ENCODE data around the gene GZF1.

Gene GZF1
- total RNA-seq, result 29.0 to 90.5 reads per million in 2 donors

DNA sequence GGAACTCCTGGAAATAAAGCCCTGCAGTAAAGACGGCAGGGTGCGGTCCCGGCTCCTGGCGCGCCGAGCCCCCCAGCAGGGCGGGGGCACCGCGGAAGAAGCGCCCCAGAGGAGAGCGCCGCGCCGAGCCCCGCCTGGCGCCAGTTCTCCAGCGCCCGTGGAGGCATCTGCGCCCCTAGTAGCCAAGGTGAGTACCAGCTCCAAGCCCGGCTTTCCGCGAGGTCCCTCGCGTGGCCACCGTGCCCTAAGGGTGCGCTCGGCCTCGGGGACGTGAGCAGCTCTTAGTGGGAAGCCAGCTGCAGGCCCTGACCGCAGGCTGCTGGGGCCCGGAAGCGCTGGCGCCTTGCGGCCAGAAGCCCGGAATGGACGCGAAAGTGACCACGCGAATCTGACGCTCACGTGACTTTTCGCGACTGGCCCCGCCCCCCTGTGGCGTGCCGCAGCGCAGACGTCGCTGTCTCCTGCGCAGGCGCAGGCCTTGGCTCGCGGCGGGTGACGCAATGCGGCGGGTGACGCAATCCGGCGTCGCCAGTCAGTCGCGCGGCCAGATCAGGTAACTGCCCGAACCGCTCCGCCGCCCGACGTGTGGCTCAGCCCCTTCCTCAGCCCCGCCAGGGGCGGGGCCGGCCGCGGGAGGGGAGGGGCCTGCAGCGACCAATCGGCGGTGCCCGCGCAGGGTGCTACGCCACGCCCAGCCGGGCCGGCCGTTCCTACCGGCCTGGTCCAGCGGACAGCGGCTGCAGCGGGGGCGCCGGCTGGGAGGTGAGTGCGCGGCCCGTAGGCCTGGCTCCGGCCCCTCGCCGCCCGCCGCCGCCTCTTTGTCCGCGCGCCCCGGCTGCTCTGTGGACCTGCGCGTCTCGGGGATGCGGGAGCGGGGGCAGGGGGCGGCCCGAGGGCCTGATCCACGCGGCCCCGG is at the start of gene GZF1:
Gene GZF1 (plus strand): TSS at position 707 of the 916 bp plus-strand sequence. CDS start 2,202 bp downstream, outside the sequence.
- DNase-seq, result peak; percentile 97

DNA sequence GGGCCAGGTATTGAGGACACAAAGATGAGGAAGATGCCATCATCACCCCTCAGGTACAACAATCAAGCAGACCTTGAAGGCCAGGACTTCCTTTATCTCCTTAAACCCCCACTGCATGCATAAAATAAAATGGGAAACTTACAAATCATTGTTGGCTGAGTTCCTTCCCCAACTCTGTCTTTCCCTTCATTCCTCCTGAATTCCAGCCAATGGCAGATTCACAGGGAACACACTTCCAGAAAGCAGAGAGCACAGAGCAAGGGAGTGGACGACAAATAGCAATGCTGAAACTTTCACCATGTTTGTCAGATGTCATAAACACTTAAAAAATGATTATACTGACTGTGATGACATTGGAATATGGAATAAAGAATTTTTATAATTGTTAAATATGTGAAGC is 48.7 kb upstream of the GZF1 start:
- DNase-seq, result no peak

DNA sequence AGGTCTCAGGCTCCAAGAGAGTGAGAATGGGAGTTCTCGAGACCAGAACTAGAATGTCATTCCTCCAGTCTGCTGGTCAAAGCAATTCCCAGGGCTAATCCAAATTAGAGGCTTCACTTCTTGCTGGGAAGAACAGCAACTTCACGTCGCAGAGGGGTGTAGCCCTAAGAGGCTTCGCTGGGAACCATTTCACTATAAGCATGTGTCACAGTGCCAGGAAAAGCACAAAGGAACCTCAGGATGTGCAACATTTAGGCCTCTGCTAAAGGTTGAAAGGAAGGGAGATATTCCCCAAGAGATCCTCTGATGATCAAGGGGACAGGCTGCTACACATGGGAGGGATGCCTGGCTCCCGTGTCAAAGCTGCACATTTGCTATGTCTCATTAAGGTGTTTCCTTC is 47.3 kb upstream of the GZF1 start:
- DNase-seq, result no peak

DNA sequence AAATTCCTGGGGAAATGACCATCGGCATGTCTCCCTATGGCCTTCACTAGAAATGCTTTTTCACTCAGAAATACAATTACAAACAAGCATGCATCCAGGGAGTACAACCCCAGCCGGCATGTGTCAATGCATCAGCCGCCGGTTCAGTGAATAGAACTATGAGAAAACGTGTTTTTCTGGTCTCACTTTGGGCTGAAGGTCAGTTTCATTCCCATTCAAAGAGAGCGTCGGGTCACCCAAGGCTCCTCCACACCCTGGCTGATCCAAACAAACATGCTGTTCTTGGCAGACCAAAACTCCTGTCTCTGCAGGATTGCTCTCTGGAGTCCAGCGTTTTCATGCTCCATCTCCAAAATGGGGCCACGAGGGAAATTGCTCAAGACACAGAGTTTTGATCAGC is 46.9 kb upstream of the GZF1 start:
- DNase-seq, result no peak

DNA sequence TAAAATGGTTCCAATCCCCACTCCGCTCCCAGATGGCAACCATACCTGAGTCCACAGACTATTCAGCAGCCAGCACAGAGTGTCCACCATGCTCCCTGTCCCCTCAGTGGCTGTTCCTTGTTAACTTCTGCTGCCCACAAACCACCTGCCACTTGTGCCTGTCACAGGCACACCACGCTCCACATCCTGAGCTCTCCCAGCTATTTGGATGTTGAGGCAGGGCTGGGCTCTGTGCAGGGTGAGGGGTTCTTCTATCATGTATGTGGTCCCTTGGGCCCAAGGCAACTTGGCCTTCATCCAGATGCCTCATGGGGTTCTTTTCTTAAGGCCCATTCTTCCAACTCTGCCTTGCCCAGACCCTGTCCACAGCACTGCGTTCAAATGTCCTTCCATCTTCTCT is 45.4 kb upstream of the GZF1 start:
- no peak for DNase-seq

DNA sequence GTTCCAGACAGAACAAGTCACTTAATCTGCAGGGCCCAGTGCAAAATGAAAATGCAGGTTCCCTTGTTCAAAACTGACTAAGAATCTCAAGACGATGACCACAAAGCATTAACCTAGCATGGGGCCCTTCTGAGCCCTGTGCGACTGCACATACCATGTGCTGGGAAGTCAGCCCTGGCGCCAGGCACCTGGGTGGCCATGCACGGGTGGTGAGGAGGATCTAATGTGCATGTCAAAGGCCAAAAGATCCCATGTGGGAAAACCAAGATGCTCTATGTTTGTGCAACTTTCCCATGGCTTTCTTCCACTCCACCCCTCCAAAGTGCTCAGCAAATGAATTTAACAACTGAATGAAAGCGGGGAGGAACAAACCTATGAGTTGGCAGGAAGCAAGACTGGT is 44.9 kb upstream of the GZF1 start:
- no peak for DNase-seq

DNA sequence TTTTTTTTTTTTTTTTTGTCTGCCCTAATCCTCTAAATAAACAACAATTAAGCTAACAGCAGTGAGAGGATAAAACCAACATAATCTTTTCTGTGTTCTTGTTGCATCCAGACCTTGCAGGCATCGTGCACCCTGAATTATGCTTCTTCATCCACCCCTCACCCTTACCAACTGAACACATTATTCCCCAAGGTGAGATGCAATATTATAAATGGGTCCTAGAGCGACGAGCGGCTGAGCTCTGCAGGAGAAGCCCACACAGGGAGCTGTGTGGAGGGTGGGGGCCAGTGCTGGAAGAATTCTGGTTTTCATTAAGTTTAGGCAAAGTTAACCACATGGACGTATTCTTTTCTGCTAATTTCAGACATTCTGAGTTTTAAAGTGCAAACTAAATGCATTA is 43.6 kb upstream of the GZF1 start:
- no peak for DNase-seq

DNA sequence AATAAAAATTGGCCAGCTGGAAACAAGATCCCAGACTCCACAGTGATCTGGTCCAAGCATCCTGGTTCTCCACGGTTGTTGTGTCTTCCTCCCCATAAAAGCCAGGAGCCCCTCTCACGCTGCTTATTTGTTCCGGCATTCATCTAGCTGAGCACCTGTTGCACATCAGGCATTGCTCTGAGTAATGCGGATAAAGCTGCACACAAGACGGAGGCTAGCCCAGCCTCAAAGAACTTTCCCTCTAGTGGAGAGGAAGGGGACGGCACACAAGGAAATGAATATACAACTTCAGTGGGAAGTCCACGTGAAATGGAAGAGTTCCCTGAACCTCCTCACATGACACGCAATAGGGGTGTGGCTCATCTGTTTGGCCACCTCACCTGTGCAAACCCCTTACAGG is 41.7 kb upstream of the GZF1 start:
- no peak for DNase-seq

DNA sequence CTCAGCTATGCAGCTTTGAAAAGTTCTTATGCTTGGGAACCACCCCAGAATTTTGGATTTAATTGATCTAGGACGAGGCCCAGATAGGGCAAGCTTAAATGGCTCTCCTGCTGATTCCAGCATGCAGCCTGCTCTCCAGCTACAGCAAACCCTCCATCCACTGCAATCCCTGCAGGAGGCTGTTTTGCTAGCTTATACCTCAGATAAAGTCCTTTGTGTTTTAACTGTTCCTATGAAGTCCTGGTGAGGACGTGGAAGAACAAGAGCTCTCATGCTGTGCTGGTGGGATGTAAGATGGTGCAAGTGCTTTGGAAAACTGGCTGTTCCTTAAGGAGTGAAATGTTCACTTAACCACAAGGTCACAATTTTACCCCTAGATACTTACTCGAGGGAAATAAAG is 36.9 kb upstream of the GZF1 start:
- no peak for DNase-seq

DNA sequence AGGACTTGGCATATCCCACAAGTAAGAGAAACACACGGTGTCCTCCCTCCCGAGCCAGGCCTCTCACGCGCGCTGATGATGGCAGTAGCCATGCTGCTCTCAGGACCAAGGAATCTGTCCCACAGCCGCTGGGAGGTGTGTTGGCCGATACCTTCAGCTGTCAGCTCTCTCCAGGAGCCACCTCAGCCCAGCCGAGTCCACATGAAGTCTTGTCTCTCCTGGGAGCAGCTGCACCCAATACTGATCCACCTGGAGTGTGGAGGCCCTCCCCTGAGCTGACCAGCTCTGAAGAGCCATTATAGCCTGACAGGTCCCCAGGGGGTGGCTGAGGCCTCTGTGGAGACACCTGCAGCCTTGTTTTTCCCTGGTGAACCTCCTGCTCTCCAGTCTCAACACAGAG is 35.2 kb upstream of the GZF1 start:
- DNase-seq, result no peak

DNA sequence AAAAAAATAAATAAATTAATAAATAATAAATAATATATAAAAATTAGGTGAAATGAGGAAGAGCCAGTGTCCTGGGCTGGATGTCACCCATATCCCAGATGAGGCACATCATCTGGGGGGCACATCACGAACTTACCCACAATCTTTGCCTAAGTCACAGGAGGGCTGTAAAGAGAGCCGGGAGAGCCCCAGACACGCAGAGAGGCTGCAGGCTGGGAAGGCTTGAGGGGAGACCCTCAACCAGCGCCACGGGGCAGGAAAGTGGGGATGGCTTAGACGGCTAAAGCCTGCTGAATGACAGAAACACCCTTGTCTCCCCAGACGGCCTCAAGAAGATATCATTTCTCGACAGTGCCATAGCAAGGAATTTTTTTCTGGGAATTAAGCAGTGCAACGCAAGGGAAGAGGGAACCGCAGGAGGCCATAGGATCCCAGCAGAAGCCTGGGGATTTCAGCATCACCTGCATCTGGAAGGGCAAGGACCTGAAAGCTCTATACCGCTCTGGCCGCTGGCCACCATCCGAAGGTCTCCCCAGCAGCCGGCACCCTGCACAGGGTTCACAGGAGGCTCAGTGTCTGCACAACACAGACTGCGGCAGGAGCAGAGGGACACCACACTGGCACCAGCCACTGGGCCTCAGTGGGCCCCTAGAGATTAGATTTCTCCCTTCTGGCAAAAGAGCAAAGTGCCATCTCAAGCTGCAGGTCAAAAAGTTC is 34.2 kb upstream of the GZF1 start:
- no peak for DNase-seq

DNA sequence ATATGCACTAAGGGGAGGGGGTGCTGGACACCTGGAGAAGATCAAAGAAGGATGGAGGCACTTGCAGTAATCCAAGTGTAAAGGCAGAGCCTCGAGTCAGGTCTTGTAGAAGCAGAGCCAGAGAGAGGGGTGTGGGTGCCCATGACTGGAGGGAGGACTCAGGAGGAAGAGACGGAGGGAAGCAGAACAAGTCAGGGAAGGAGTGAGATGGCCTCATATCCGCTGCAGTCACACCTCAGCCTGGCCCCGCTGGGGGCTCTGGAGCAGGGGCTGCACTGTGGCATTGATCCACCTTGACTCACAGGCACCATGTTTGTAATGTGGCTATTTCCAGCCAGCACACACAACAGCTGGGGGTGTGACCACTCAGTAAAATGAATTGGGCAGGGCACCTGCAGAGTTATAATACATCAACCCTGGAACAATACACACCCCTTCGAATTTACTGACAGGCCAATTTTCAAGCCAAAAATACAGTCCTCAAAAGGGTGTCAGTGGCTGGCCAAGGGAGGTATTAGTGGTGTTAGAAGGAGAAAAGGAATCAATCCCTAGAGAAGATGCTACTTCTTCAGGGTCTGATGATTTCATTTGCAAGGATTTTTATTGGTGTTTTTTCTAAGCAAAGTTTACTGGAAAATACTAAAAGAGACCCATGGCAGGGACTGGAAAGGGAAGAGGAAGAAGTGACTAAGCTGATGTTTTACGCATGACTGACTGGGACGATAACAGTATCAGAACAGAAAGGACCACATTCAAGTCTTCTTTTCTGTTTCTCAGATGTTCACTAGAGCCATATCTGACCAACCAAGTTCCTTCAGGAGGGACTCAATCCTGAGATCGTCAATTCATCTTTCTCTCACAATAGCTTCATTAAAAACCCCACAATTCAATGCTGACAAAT is 30.3 kb upstream of the GZF1 start:
- no peak for DNase-seq

DNA sequence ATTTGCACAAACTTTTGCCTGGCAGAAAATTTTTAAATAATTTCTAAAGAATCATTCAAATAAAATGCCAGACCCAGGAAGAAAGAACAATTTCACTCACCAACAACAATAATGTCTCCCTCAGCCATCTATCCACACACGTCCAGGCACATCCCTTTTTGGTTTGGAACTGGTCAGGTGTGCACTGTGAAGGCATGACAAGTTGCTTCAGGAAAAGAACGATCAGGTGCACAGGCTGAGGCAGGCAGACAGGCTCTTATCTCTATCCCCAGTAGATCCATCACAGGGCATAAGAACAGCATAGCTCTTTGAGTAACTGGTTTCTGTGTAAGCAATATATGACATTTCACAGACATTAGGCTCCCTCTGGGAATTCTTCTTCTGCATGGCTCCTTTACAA is 29.5 kb upstream of the GZF1 start:
- DNase-seq, result no peak

DNA sequence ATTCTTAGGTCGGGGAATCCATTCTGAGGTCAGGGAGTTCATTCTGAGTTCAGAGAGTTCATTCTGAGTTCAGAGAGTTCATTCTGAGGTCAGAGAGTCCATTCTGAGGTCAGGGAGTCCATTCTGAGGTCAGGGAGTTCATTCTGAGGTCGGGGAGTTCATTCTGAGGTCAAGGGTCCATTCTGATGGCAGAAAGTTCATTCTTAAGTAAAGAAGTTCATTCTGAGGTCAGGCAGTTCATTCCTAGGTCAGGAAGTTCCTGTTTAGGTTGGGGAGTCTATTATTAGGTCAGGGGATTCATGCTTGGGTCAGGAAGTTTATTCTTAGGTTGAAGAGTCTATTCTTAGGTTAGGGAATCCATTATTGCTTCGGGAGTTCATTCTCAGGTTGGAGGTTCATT is 27.9 kb upstream of the GZF1 start:
- no peak for DNase-seq

DNA sequence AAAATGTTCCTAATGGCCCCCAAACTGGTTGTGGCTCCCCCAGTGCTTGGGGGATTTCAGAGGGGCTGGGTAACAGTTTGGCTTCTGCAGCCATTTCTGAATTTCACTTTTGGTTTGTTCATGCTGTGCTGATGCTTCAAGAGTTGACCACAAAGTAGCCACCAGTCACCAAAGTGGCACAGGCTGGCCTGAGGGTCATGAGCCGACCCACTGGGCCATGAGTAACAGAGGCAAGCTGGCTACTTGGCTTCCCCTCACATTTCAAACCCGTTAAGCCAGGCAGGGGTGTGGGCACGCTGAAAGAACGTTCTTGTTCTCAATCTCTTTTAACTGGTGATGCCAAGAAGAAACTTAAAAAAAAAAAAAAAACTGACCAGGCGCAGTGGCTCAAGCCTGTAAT is 26.5 kb upstream of the GZF1 start:
- DNase-seq, result no peak

DNA sequence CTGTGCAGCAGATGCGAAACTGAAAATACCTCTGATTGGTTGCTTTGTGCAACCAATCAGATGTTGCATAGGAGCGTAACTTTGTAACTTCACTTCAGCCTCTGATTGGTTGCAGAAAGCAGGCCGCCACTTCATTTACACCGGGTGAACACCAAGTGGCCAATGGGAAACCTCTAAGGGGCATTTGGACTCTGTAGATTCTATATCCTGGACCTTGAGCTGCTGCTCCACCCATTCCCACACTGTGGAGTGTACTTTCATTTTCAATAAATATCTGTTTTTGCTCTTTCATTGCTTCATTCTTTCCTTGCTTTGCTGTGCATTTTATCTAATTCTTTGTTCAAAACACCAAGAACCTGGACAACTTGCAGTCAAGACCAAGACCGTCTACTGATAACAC is 25.5 kb upstream of the GZF1 start:
- DNase-seq, result no peak

DNA sequence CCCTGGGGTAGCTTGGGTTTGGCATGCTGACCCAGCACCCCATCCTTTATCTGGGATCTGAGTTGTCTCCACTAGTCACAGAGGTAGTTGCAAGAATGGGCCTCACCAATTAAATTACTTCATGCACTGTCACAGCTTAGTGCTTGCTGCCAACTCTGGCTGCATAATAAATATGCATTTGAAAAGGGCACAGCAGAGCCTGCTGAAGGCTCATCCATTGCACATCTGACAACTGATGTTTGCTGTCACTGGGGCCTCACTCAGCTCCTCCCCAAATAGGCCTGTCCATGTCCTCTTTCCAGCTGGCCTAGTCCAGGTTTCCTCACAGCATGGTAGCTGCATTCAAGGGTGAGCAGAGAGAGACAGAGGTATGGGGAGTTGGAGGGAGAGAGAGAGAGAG is 24.7 kb upstream of the GZF1 start:
- no peak for DNase-seq

DNA sequence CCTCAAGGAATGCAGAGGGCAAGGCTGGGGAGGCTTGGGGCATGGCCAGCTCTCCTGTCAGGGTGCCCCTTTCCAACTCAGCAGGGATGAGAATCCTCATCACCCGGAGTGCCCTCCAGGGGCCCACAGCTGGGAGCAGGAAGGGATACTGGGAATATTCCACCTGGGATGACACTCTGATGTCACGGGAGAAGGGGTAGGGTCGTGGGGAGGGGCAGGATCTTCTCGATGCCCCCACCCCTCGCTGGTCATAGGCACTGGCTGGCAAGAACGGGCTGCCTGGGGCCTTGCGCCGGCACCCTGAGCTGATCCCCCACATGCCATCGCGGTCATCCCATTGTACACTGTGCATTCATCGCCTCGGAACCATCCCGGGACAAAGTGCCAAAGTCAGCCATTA is 22.0 kb upstream of the GZF1 start:
- DNase-seq, result no peak

DNA sequence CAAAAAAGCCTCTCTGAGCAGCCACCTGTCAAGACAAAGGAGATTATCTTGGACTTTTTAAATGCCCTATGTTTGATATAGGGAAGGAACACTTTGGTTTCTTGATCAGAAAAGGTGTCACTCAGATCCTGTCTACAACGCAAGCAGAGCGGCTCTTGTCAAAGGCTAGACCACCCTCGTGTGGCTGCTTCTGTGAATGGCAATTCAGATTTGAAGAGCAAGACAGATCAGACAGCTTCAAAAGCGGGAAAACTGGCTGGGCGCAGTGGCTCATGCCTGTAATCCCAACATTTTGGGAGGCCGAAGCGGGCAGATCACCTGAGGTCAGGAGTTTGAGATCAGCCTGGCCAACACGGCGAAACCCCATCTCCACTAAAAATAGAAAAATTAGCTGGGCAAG is 21.5 kb upstream of the GZF1 start:
- no peak for DNase-seq

DNA sequence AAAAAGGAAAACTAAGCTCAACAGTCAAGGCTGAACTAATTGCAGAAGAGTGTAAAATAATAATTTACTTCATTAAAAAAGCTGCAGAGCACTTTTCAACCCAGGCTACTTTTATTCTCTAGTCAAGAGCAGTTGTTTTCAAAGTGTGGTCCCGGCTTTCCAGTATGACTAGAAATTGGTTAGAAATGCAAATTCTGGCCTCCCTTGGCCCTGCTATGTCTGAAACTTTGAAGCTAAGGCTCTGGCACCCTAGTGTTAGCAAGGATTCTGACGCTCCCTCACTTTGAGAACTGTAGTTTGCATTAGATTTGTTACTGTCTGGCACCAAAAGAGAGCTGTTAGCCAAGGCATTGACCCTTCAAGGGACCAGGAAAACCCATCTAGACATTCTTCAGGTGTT is 20.9 kb upstream of the GZF1 start:
- DNase-seq, result no peak

DNA sequence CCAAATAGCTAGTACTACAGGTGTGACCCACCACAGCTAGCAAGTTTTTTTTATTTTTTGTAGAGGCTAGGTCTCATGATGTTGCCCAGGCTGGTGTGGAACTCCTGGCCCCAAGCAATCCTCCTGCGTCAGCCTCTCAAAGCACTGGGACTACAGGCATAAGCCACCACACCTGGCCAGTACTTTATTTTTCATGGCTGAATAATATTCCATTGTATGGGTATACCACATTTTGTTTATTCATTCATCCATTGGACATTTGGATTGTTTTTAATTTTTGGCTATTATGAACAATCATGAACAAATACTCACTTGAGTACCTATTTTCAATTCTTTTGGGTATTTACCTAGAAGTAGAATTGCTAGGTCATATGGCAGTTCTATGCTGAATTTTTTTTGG is 18.4 kb upstream of the GZF1 start:
- no peak for DNase-seq

DNA sequence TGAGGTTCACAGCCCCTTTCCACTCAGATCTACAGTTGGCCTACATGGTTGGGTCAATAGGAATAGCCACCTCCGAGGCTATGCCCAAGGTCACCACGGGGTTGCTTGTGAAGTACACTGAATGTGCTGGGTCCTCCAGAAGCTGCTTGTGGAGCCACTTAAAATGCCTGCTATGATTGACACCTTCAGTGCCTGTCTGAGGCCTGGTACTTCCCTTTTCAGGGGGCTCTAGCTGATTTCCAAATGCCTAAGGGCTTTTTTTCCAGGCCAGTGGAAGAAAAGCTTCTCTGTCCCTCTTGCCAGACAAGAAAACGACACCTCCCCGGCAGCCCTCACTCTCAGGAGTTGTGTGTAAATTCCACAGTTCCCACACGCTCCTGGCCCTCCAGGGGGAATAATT is 17.6 kb upstream of the GZF1 start:
- no peak for DNase-seq

DNA sequence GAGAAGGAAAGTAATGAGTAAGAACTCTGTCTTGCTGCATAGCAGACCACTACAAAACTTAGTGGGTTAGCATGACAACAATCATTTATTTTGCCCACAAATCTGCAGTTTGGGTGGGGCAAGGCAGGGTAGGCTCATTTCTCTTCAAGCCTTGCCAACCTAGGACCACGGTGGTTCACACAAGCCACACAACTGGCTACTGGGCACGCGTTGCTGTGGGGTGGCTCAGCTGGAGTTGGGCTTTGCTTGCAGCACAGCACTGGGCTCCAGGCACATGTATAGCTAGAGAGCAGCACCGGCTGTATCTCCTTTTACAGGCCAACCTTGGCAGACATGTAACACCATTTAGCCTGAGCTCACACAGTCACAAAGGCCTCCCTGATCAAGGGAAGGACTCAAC is 16.0 kb upstream of the GZF1 start:
- no peak for DNase-seq
